K562 (cell line): ENCODE results near the gene ZKSCAN4. TPM values are rescaled to one million over a fixed set of nuclear protein-coding genes. Genes with fewer than 3 reads are reported as not detected.
A peak's percentile ranks its signal among the peaks of the same experiment; 100 is the strongest.

Source experiments
- CHD4 ChIP-seq: fragments of 200-600 bp; sonication (generic); IDR thresholded peaks from 3 replicates; pipeline ENCODE4 v1.6.1; 2012; ENCODE audit warnings: low read depth, mild to moderate bottlenecking, mixed read lengths, low read length, inconsistent platforms; ENCODE audit not compliant: insufficient read depth, insufficient replicate concordance, poor library complexity, severe bottlenecking
- E2F3 ChIP-seq: fragments of 250-450 bp; sonication (Bioruptor Pico); IDR thresholded peaks from 2 replicates; pipeline ENCODE4 v1.4.0; 2020; ENCODE audit warnings: mild to moderate bottlenecking
- ELF1 ChIP-seq: fragments of 200-800 bp; sonication (Bioruptor generic); IDR thresholded peaks from 2 replicates; pipeline ENCODE4 v1.6.1; 2016; ENCODE audit warnings: missing genetic modification characterization, missing compliant biosample characterization
- FOXM1 ChIP-seq, 2 experiments: fragments of 450-650 bp in 1 of 2; sonication (generic) in 1 of 2; formaldehyde crosslinking in 1 of 2; IDR thresholded peaks; 2 replicates each; pipeline versions ENCODE4 v1.6.1 to v1.9.0; 2017 to 2022; ENCODE audit warnings: low read depth in 2 of 2, mild to moderate bottlenecking in 2 of 2, missing genetic modification reagents in 1 of 2, moderate library complexity in 1 of 2
- HDAC2 ChIP-seq: fragments of 450-650 bp; IDR thresholded peaks from 2 replicates; pipeline ENCODE4 v1.6.1; 2016; ENCODE audit warnings: mild to moderate bottlenecking
- HIVEP1 ChIP-seq: fragments of 250-450 bp; sonication (Bioruptor Pico); IDR thresholded peaks from 2 replicates; pipeline ENCODE4 v1.4.0; 2020; ENCODE audit warnings: mild to moderate bottlenecking
- HNRNPL ChIP-seq: fragments of 200-400 bp; formaldehyde crosslinking; IDR thresholded peaks from 2 replicates; pipeline ENCODE4 v1.6.1; 2017; ENCODE audit warnings: low read depth, mild to moderate bottlenecking, low read length
- KAT8 ChIP-seq: fragments of 450-650 bp; IDR thresholded peaks from 2 replicates; pipeline ENCODE4 v1.6.1; 2016; ENCODE audit warnings: low read depth, mild to moderate bottlenecking
- MBD1 ChIP-seq: fragments of 250-450 bp; sonication (Bioruptor Pico); IDR thresholded peaks from 2 replicates; pipeline ENCODE4 v1.8.0; 2022; ENCODE audit warnings: inconsistent platforms
- MITF ChIP-seq: IDR thresholded peaks from 2 replicates; pipeline ENCODE4 v1.6.1; 2014; ENCODE audit warnings: antibody characterized with exemption
- MTF1 ChIP-seq: fragments of 250-450 bp; sonication (Bioruptor Pico); IDR thresholded peaks from 2 replicates; pipeline ENCODE4 v1.9.0; 2021; ENCODE audit warnings: moderate library complexity, mild to moderate bottlenecking, inconsistent platforms, borderline replicate concordance
- POLR2AphosphoS2 ChIP-seq: IDR thresholded peaks from 2 replicates; pipeline ENCODE4 v1.6.1; 2012; ENCODE audit warnings: low read length, improper control_type of control experiment
- POLR2G ChIP-seq: fragments of 200-400 bp; formaldehyde crosslinking; IDR thresholded peaks from 2 replicates; pipeline ENCODE4 v1.6.1; 2017; ENCODE audit warnings: low read depth, mild to moderate bottlenecking, antibody characterized with exemption, low read length, moderate library complexity
- SAFB ChIP-seq: fragments of 200-400 bp; formaldehyde crosslinking; IDR thresholded peaks from 2 replicates; pipeline ENCODE4 v1.6.1; 2017; ENCODE audit warnings: low read depth, low read length, borderline replicate concordance
- ZBTB49 ChIP-seq: sonication (generic); formaldehyde crosslinking; IDR thresholded peaks from 2 replicates; pipeline ENCODE4 v1.8.0; 2022; ENCODE audit warnings: missing genetic modification reagents, mild to moderate bottlenecking, borderline replicate concordance
- ZC3H11A ChIP-seq: IDR thresholded peaks from 2 replicates; pipeline ENCODE4 v1.6.1; 2012; ENCODE audit warnings: low read depth, low read length, improper control_type of control experiment
- ZNF41 ChIP-seq: fragments of 250-450 bp; sonication (Bioruptor Pico); conservative IDR thresholded peaks from 2 replicates; pipeline ENCODE4 v1.4.0; 2020; ENCODE audit warnings: mild to moderate bottlenecking
- ZNF717 ChIP-seq: fragments of 250-450 bp; sonication (Bioruptor Pico); IDR thresholded peaks from 2 replicates; pipeline ENCODE4 v1.5.0; 2021
- ZNF764 ChIP-seq: fragments of 250-450 bp; sonication (Bioruptor Pico); IDR thresholded peaks from 2 replicates; pipeline ENCODE4 v1.4.0; 2020; ENCODE audit warnings: low read depth, mild to moderate bottlenecking, moderate library complexity
- ZNF785 ChIP-seq: fragments of 250-450 bp; sonication (Bioruptor Pico); IDR thresholded peaks from 2 replicates; pipeline ENCODE4 v1.4.0; 2020; ENCODE audit warnings: mild to moderate bottlenecking
- polyA plus RNA-seq, 8 experiments: library from polyadenylated mRNA; depleted of rRNA in 4 of 8; stranded (reverse) in 5 of 8; unstranded in 3 of 8; fragments of >200 nt; fragmentation: Nextera tagmentation in 2 of 8; fragmentation: Illumina TruSeq in 1 of 8; extraction: Ambion mirVana in 2 of 8; extraction: Trizol in 1 of 8; gene quantifications; 2 replicates each; pipeline versions ENCODE4 v1.2.1 to v1.2.3, GENCODE V29; 2011 to 2014; ENCODE audit warnings: inconsistent platforms in 1 of 8, missing spikeins in 1 of 8
- total RNA-seq, 7 experiments: library from RNA; depleted of rRNA in 6 of 7; stranded (reverse); fragments of >200 nt in 6 of 7; fragmentation: Illumina TruSeq in 2 of 7; extraction: Trizol in 2 of 7; gene quantifications; 2 replicates each; pipeline versions ENCODE4 v1.2.1 to v1.2.3, GENCODE V29; 2011 to 2021; ENCODE audit warnings: low replicate concordance in 1 of 7

ZKSCAN4 gene
- total and polyA plus RNA-seq, 9 of the 15 experiments (the other 6 are each of a cell fraction or from before 2014, with no cell fraction given) = 1.2 to 5.3 (median 4.7) TPM

GRCh38 chr6:28212510-28213212 is 39.4 kb downstream of the ZKSCAN4 start (continued):
- no peak for TF ChIP-seq ZNF41 (CRISPR knock-in tag)
- no peak for TF ChIP-seq MBD1 (CRISPR knock-in tag)
- no peak for TF ChIP-seq E2F3
- TF ChIP-seq ELF1 (tag) = peak; percentile 67
- TF ChIP-seq MTF1 = 0 out of 2 replicates have a peak, but pooled peaks have one; percentile 16
- TF ChIP-seq ZNF764 (CRISPR knock-in tag) = peak; percentile 82
- no peak for TF ChIP-seq POLR2G
- TF ChIP-seq ZNF717 = no peak
- no peak for TF ChIP-seq HIVEP1 (CRISPR knock-in tag)
- no peak for TF ChIP-seq SAFB
- no peak for TF ChIP-seq ZC3H11A
- no peak for TF ChIP-seq MITF
- no peak for TF ChIP-seq CHD4
- TF ChIP-seq ZBTB49 (CRISPR knock-in tag) = no peak
- no peak for TF ChIP-seq KAT8
- TF ChIP-seq ZNF785 = no peak
- no peak for TF ChIP-seq FOXM1 (IDR thresholded peaks at IDR 0.05; ENCODE audit: low read depth)
- TF ChIP-seq FOXM1 (CRISPR knock-in tag; IDR thresholded peaks at IDR 0.05; ENCODE audit: low read depth) = no peak
- TF ChIP-seq POLR2AphosphoS2 = no peak
- peak; percentile 50; the same call in 1 of the 2 replicates for TF ChIP-seq HDAC2
- TF ChIP-seq HNRNPL = no peak
